ENCODE measurements around the gene ABHD17C.

- TF ChIP-seq, protein P1, sequence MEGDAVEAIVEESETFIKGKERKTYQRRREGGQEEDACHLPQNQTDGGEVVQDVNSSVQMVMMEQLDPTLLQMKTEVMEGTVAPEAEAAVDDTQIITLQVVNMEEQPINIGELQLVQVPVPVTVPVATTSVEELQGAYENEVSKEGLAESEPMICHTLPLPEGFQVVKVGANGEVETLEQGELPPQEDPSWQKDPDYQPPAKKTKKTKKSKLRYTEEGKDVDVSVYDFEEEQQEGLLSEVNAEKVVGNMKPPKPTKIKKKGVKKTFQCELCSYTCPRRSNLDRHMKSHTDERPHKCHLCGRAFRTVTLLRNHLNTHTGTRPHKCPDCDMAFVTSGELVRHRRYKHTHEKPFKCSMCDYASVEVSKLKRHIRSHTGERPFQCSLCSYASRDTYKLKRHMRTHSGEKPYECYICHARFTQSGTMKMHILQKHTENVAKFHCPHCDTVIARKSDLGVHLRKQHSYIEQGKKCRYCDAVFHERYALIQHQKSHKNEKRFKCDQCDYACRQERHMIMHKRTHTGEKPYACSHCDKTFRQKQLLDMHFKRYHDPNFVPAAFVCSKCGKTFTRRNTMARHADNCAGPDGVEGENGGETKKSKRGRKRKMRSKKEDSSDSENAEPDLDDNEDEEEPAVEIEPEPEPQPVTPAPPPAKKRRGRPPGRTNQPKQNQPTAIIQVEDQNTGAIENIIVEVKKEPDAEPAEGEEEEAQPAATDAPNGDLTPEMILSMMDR (IDR thresholded peaks at IDR 0.05; ENCODE audit: insufficient read depth, low read length, poor library complexity, severe bottlenecking) = no peak
- no peak for TF ChIP-seq EZH2phosphoT487 (conservative IDR thresholded peaks at IDR 0.05; ENCODE audit: low read length)
These were observed 15.8 kb upstream of the ABHD17C start for GRCh38 chr15:80679167-80679803.

Measured in SU-DHL-6 (cell line).